GM18511 (cell line): ENCODE measurements around the gene CABP7.

Experiments
- ATAC-seq: cut with Tn5 transposase; IDR thresholded peaks from one replicate; pipeline ENCODE4 v1.9.1; 2021; ENCODE audit warnings: mild to moderate bottlenecking, moderate library complexity; ENCODE audit not compliant: unreplicated experiment

CABP7 gene

GRCh38 chr22:29702000-29702930 is 17.5 kb upstream of the CABP7 start:
- ATAC-seq = no peak

GRCh38 chr22:29702931-29703501 is 16.8 kb upstream of the CABP7 start:
- ATAC-seq = no peak

- ATAC-seq = no peak
These were observed 16.1 kb upstream of the CABP7 start for GRCh38 chr22:29703569-29704195.

- ATAC-seq = no peak
These were observed 15.1 kb upstream of the CABP7 start for GRCh38 chr22:29704528-29705285.

- no peak for ATAC-seq
These were observed 14.2 kb upstream of the CABP7 start for GRCh38 chr22:29705651-29706050.

- ATAC-seq = no peak
These were observed 13.3 kb upstream of the CABP7 start for GRCh38 chr22:29706486-29706885.

GRCh38 chr22:29707010-29707409 is 12.8 kb upstream of the CABP7 start:
- no peak for ATAC-seq

GRCh38 chr22:29707471-29707870 is 12.3 kb upstream of the CABP7 start:
- ATAC-seq = no peak

- ATAC-seq = no peak
These were observed 9.6 kb upstream of the CABP7 start for GRCh38 chr22:29710193-29710592.

GRCh38 chr22:29710922-29711593 is 8.7 kb upstream of the CABP7 start:
- ATAC-seq = no peak

- no peak for ATAC-seq
These were observed 7.7 kb upstream of the CABP7 start for GRCh38 chr22:29712119-29712518.

GRCh38 chr22:29713156-29713727 is 6.6 kb upstream of the CABP7 start:
- ATAC-seq = no peak

GRCh38 chr22:29715240-29715639 is 4.6 kb upstream of the CABP7 start:
- no peak for ATAC-seq

GRCh38 chr22:29715705-29716104 is 4.1 kb upstream of the CABP7 start:
- no peak for ATAC-seq

GRCh38 chr22:29716814-29717545 is 2.8 kb upstream of the CABP7 start:
- ATAC-seq = no peak

GRCh38 chr22:29717789-29718188 is 2.0 kb upstream of the CABP7 start:
- ATAC-seq = no peak

- no peak for ATAC-seq
These were observed 579 bp upstream of the CABP7 start for GRCh38 chr22:29718949-29719898.

GRCh38 chr22:29720811-29721323 is 1.1 kb downstream of the CABP7 start:
- no peak for ATAC-seq
